RWPE1 (cell line): ENCODE measurements around the gene C5orf52.

Experiments
- CTCF ChIA-PET: fragments of 350-600 bp; sonication (Branson Sonifier 250); formaldehyde crosslinking; extraction: SDS; loops from one replicate; lab custom pipeline; 2021; lab: Yijun Ruan, JAX
- POLR2A ChIA-PET: fragments of 400-600 bp; formaldehyde crosslinking; extraction: SDS; loops from one replicate; lab custom pipeline; 2020; ENCODE audit warnings: antibody characterized with exemption; ENCODE audit not compliant: low non-redundant PET; lab: Yijun Ruan, JAX
- DNase-seq: peaks from one replicate; pipeline ENCODE4 v3.0.0; 2012; ENCODE audit warnings: low spot score
- H3K27ac ChIP-seq: fragments of 450-650 bp; 2 replicates; pipeline ENCODE4 v1.5.1; 2017
- CTCF ChIP-seq: fragments of 450-650 bp; conservative IDR thresholded peaks from 2 replicates; pipeline ENCODE4 v1.5.1; 2017; ENCODE audit warnings: low read depth, mild to moderate bottlenecking

C5orf52 gene

GRCh38 chr5:157710431-157710830 lies 39.1 kb downstream of the C5orf52 start:
- POLR2A ChIA-PET = no interaction called here
- TF ChIP-seq CTCF = no peak
- DNase-seq = no peak
- no peak overlapping the region for H3K27ac ChIP-seq
- CTCF ChIA-PET = no interaction called here

GRCh38 chr5:157710882-157711281 lies 39.5 kb downstream of the C5orf52 start:
- POLR2A ChIA-PET = no interaction called here
- CTCF ChIA-PET = interaction anchor here (0.6 kb wide), 1 partner anchor 10 kb away, joined by 3 read pairs; no protein-coding TSS in a partner anchor
- DNase-seq = peak; percentile 26
- TF ChIP-seq CTCF = no peak
- H3K27ac ChIP-seq = no peak overlapping the region

GRCh38 chr5:157713830-157714595 lies 42.7 kb downstream of the C5orf52 start:
- POLR2A ChIA-PET = no interaction called here
- H3K27ac ChIP-seq = no peak overlapping the region
- CTCF ChIA-PET = no interaction called here
- no peak for DNase-seq
- TF ChIP-seq CTCF = no peak

GRCh38 chr5:157714596-157714864 lies 43.2 kb downstream of the C5orf52 start:
- H3K27ac ChIP-seq = no peak overlapping the region
- CTCF ChIA-PET = no interaction called here
- TF ChIP-seq CTCF = no peak
- POLR2A ChIA-PET = no interaction called here
- no peak for DNase-seq

- peak; percentile 71 for TF ChIP-seq CTCF
- CTCF ChIA-PET = interaction anchor here (0.6 to 1.7 kb wide), 9 partner anchors 25 to 1709 kb away, joined by 3 to 6 read pairs (median 4); partner anchors contain the start of gene LSM11
- DNase-seq = peak; percentile 69
- no peak overlapping the region for H3K27ac ChIP-seq
- POLR2A ChIA-PET = no interaction called here
Observed at GRCh38 chr5:157718519-157718918, 47.2 kb downstream of the C5orf52 start.

GRCh38 chr5:157719245-157719644 lies 47.9 kb downstream of the C5orf52 start:
- no peak for TF ChIP-seq CTCF
- CTCF ChIA-PET = interaction anchor here (0.6 to 1.7 kb wide), 6 partner anchors 23 to 577 kb away, joined by 3 to 5 read pairs (median 4); partner anchors contain the start of gene LSM11

More at GRCh38 chr5:157719245-157719644, 47.9 kb downstream of the C5orf52 start:
- H3K27ac ChIP-seq = no peak overlapping the region
- DNase-seq = no peak
- POLR2A ChIA-PET = interaction anchor here (0.6 kb wide), 1 partner anchor 228 kb away, joined by 4 read pairs; no protein-coding TSS in a partner anchor
